ENCODE data around the gene FAM110A.
A peak's percentile ranks its signal among the peaks of the same experiment; 100 is the strongest.
"Not testable (repeated sequence)": the region's sequence is repeated elsewhere in the genome, so short reads cannot be mapped to it uniquely, and the experiment has no call there.

FAM110A gene

DNA sequence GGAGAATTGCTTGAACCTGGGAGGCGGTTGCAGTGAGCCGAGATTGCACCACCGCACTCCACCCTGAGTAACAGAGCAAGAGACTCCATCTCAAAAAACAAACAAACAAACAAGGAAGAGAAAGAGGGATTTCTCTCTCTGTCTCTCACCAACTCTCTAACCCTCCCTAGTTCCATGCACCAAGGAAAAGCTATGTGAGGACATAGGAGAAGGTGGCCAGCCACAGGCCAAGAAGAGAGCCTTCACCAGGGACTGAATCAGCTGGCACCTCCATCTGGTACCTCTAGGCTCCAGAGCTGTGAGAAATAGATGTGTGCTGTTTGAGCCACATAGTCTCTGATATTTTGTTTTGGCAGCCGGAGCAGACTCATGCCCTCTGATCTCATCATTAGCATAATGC, 9.0 kb upstream of the FAM110A start:
- no peak for DNase-seq

DNA sequence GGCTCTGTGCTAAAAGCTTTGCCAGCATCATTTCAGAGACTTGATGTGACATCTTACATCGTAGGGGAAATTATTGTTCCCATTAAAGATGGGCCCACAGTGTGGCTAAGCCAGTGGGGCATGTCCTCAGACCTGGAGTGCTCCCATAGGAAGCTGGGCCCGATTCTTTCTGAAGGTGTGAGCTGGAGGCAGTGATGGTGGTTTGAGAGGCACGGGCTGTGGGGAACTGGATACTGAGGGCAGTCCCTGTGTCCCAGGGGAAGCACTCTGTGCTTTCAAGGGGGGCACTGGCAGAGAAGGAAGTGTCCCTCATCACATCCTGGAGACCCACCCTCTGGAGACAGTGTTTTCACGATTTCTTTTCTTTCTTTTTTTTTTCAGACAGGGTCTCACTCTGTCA, 8.6 kb upstream of the FAM110A start:
- no peak for DNase-seq

DNA sequence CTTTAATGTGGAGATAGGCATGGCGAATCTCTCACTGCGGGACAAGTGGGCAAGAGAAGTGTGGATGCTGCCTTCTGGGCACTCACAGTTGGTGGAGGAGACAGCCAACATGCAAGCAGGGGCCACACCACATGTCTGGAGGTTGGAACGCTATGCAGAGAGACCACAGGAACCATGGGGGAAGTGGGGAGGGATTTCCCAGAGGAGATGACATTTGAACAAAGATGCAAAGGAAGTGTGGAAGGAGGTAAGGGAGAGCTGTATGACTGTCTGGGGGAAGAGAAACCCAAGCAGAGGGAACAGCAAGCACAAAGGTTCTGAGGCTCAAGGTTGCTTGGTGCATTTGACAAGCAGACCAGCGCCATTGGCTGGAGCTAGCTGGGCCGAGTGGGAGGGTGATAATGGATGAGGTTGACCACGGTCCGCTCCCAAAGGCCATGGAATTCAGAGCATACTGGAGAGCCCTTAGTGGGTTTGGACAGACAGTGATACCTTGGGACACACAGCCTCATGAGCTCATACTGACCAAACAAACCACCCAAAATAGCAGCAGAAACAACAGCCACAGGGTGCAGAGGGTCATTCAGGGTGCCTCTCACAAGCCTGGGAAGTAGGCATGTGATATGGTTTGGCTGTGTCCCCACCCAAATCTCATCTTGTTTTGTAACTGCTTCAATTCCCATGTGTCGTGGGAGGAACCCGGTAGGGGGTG, 7.6 kb upstream of the FAM110A start:
- no peak for DNase-seq

DNA sequence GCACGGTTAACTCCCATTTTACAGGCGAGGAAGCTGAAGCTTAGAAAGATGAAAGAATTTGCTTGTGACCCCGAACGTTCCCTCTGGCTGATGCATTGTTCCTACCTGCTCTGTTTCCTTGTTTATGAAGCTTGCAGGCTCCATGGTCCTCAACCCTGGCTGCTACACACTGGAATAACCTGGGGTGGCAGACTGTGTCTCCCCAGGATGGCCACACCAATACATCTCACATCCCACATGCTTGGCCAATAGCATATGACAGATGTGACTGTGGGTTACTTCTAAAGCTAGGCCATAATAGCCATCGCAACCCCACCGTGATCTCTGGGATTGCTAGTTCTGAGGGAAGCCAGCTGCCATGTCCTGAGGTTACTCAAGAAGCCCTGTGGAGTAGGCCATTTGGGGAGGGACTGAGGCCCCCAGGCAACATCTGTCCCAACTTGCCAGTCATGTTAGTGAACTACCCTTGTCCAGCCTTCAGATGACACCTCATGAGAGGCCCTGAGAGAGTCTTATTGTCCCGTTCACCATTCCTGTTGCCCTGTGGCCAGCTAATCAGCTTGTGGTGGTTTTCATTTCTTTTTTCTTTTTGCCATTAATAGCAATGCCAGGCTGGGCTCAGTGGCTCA, 6.7 kb upstream of the FAM110A start:
- DNase-seq = no peak

DNA sequence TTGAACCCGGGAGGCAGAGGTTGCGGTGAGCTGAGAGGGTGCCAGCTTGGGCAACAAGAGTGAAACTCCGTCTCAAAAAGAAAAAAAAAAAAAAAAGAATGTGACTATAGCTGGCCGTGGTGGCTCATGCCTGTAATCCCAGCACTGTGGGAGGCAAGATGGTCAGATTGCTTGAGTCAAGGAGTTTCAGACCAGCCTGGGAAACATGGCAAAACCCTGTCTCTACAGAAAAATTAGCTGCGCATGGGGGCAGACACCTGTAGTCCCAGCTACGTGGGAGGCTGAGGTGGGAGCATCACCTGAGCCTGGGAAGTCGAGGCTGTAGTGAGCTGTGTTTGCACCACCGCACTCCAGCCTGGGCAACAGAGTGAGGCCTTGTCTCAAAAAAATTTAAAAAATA, 5.5 kb upstream of the FAM110A start:
- DNase-seq = not testable (repeated sequence)

DNA sequence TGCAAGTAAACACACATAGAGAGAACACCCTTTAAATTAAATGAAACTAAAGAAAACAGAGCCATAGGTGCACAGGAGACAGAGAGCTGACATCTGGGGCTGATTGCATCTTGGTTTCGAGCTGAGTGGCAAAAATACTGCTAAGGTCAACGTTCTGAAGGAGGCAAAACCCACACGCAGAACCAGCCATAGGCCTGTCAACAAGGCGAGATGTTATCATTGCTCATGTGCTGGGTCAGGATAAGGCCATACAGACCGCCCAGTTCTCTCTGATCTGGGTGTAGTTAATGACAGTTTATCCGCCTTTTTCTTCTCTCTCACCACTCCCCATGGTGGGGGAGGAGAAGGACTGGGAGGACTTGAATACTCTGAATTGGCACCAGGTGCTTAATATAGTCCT, 4.5 kb upstream of the FAM110A start:
- DNase-seq = no peak

DNA sequence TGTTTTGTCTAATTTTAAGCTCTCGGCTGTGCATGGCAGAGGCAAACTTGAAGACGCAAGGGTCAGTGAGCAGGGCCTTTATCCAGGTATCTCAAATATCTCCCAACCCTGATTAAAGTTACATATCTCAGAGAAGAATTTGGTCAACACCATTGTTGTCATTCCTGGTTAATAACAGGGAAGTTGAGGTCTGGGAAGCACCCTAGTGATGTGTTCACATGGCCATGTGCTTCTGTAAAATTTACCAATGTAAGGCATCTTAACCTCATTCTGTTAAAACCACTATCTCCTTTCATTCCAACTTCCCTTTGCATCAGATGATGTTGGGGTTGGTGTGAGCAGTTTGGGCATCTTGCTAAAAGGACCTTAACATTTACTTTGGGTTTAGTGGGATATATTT, 4.0 kb upstream of the FAM110A start:
- no peak for DNase-seq

DNA sequence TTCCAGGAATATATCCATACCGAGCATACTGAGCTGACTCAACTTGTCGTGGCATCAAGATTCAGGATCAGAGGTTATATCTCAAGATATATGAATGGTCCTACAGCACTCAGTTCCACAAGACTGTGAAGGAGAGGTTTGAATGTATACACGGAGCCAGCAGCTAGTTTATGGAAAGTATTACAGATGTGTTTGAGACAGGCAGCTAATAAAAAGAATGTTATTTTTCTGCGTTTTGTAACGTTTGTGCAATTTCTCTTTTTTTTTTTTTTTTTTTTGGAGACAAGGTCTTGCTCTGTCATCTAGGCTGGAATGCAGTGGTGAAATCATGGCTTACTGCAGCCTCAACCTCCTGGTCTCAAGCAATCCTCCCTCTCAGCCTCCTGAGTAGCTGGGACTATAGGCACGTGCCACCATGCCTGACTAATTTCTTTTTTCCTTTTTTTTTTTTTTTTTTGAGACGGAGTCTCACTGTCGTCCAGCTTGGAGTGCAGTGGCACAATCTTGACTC, 3.4 kb upstream of the FAM110A start:
- DNase-seq = no peak

DNA sequence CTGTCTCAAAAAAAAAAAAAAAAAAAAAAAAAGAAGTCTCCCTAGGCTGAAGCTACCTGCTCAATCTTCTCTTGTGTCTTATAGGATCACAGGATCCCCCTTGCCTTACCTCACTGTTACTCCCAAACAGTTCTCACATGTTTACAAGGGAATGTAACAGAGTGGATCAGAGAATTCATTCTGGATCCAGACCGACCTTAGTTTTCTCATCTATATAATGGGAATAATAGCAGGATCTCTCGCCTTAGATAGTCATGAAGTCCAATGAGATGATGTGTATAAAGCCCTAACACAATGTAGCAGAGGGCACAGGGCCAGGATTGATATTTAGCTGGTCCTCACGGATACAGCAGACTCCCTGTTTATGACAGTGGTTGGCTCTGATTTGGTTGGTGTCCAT, 2.3 kb upstream of the FAM110A start:
- DNase-seq = no peak

DNA sequence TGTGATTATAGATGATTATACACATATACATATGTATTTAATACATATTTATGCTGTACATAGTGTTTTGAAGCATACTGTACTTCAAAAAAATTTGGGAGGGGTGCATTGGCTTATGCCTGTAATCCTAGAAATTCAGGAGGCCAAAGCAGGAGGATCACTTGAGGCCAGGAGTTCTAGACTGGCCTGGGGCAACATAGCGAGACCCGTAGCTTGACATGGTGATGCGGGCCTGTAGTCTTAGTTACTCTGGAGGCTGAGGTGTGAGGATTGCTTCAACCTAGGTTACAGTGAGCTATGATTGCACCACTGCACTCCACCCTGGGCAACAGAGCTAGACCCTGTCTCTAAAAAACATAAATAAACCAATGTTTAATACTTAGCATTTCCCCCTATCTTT, 1.6 kb upstream of the FAM110A start:
- DNase-seq = no peak

DNA sequence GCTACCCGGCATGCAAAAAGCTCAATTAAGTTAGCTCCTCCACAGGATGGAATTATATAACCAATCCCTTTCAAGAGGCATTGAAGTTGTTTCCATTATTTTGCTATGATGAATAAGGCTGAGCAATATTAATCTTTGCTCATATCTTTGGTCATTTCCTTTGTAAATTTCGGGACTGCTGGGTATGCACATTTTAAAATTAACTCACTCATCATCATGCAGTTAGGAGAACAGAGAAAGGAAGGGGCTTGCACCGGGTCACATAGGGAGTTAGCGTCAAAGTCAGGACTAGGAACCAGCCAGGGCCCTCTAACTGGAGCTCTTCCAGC, 430 bp upstream of the FAM110A start:
- no peak for DNase-seq

DNA sequence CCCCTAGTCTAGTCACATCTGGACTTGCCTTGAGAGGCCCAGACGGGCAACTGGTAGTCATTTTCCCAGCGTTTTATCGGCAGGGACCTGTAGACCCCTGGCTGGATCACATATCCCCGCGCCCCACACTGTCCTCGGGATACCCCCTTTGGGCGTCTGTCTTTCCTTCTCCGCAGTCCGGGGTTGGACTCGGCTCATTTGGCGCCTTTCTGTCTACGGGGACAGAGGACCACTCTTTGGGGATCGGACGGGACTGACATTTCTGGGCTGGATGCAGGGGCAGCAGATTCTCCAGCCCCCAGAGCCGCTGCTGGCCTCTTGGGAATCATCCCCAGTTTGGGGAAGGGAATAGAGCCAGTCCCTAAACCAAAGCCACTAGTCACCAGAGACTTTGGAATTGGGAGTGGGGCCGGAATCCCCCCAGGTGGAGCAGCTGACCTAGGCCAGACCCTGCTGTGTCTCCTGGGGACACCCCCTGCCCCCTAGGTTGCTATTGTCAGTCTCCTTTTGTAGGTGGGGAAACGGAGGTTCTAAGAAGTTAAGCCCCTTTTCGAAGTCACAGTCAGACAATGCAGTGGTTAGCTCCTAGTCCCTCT, 734 bp downstream of the FAM110A start:
- DNase-seq = no peak

DNA sequence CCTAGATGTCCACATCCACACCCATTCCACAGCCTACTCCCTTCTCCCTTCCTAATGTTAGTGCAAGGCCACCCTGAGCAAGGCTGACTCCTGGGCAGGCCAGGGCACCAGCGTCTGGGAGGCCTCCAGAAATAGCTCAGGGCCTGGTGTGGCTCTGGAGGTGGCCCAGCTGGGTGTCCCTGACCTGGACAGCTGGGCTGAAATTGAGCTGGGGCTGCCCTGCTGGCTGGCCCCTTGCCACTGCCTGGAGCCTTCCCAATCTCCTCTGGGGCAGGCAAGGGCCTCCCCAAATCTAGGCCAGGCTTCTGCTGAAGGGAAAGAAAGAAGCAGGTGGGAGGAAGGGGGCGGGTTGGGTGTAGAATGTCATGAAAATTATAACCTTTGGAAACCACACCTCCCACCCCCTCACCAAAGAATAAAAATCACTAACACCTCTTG, 2.1 kb downstream of the FAM110A start:
- peak; percentile 67 for DNase-seq

DNA sequence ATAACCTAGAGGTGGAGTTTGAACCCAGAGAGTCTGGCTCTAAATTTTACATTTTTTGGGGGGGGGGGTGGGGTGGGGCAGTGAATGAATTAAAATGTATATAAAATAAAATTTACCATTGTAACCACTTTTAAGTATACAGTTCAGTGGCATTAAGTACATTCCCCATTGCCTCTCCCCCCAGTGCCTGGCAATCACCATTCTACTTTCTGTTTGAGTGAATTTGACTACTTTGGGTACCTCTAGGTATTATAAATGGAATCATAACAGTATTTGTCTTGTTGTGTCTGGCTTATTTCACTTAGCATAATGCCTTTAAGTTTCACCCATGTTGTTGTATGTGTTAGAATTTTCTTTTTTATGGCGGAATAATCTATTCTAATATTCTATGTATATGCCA, 2.7 kb downstream of the FAM110A start:
- DNase-seq = no peak

DNA sequence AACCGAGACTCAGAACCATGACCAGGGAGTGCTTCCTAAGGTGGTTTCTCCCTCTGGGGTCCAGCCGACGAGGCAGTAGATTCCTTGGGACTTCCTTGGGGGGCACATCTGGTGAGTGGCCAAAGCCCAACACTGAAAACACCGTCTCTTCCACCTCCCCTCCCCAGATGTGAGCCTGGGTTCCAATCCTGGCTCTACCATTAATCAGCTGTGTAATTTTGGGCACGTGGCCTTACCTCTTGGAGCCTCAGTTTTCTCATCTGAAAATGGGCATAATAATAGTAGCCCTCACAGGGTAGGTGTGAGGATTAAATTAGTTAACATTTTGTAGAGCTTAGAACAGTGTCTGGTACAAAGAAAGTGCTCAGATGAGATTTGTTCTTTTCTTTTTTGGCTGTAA, 5.5 kb downstream of the FAM110A start:
- no peak for DNase-seq

DNA sequence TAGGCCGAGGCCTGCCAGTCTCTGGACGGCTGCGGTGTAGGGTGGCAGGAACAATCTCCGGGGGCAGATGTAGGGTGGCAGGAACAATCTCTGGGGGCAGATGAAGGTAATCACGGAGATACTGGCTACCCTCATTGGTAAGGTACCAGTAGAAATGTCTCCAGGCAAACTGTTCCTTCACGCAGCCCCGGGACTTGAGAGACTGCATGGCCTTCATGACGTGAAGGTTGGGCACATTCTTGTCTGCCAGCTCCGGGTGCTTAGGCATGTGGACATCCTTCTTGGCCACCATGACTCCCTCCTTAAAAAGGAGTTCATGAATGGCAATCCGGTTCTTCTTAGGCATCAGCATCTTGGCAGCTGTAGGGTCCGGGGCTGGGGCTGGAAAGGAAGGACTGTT, 6.1 kb downstream of the FAM110A start:
- DNase-seq = no peak

DNA sequence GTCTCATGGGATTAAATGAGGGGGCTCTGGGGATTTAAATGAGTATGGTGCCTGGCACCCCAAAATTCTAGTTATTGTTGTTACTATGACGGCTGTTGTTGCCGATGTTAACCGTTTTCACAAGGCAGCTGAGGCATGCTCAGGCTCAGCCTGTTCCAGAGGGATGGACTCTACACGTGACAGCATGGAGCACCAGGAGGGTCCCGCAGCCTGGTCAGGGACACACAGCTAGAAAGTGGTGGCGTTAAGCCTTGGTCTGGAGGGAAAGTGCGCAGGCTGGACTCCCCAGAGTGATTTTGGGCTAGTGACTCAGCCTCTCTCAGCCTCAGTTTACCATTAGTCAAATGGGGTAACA, 7.0 kb downstream of the FAM110A start:
- no peak for DNase-seq

DNA sequence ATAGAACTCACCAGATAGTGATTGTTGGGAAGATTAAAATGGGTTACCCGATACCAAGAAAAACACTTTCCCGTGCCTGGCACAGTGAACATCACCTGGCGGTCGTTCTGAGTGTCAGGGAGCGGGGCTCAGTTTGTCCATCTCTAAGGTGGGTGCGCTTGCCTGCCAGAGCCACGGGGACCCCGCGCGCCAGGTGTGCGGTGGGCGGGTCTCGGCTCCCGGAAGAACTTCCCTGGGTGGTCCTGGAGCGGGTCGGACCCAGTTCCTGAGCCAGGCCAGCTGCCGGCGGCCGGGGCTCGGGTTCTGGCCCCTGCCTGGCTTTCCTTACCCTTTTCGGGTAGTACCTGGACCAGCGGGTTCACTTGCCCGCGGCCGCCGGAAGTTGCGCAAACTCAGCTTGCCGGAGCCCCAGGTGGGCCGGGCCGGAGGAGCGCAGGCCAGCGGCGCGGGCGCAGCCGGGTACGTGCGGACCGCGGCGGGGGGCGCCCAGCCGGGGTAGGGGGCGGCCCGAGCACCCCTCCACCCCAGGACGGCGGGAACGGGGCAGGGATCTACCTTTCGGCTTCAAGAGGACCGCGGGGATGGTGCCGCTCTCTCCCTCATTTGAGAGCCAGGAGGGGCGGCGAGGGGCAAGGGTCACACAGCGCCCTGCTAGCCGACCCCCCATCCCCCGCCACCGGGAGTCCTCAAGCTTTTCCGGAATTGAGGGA, 7.5 kb downstream of the FAM110A start:
- no peak for DNase-seq

DNA sequence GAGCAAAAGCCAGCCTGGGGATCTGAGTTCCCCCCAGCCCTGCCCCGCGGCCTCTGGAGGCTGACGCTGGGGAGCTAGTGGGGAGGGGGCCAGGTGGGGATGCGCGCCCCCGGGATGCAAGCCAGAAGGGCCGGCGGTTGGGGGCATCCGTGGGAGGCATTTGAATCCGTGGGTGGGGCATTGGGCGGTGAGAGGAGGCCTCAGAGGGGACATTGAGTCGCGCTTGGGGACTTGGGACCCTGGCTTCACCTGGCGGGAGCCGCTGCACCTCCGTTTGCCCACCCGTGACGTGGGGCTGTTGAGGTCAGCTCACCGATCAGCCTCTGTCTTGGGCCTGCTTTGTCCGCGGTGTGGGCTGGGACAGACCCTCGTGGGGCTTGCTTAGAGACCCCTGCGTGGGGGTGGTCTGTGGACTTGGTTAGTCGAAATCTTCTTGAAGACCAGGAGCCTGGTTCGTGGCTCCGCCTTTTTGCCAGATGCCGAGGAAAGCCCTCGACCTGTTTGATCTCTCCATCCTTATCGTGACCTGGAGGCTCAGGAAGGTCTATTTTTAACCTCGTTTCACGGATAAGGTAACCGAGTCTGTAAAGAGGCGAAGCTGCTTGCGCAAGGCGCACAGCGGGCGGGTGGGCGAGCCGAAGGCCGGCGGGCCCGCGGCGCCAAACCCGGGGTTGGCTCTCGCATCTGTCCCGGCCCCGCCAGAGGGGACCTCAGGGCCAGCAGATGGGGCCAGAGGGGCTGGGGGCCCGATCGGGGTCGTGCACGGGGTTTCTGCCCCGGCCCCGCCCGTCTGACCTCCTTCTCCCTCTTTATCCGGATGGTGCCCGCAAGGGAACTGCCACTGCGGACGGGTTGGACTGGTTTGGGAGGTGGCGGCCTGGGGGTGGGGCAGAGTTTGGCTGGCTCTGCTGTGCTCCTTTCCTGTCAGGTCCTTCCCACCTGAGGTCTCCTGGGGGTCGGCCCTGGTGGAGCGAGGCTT, 8.3 kb downstream of the FAM110A start:
- peak; percentile 16 for DNase-seq

DNA sequence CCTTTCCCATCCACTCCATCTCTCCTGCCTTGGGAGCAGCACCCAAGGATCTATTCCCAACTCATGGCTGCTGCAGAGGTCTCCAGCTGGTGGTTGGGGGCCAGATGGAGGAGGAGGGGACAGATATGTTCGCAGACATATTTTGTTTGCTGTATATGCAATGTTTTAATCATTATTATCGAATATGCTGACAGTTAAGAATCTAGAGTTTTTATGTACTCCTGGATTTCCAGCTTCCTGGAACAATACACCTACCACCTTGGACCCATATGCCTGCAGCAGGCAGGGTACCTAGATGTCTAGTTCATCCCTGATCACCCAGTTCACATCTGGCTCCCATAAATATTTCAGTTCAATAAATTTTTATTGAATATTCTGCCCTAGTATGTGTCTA, 9.0 kb downstream of the FAM110A start:
- DNase-seq = no peak

DNA sequence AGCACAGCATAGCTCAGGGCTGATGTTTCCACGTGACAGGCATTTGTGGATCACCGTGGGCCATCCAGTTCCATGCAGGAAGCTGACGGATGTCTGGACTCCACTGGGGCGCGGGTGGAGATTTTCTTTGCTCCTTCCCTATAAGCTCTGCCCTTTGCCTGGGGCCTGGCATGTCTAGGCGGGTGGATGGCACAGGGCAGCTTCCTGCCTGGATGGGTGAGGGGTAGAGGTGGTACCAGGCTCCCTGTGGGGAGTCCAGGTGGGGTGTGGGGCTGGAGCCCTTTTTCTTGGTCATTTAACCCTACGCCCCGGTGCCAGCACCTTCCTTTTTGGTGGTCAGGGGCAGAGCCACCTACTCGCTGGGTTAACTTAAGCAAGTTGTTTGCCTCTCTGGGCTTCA, 10.4 kb downstream of the FAM110A start:
- no peak for DNase-seq

DNA sequence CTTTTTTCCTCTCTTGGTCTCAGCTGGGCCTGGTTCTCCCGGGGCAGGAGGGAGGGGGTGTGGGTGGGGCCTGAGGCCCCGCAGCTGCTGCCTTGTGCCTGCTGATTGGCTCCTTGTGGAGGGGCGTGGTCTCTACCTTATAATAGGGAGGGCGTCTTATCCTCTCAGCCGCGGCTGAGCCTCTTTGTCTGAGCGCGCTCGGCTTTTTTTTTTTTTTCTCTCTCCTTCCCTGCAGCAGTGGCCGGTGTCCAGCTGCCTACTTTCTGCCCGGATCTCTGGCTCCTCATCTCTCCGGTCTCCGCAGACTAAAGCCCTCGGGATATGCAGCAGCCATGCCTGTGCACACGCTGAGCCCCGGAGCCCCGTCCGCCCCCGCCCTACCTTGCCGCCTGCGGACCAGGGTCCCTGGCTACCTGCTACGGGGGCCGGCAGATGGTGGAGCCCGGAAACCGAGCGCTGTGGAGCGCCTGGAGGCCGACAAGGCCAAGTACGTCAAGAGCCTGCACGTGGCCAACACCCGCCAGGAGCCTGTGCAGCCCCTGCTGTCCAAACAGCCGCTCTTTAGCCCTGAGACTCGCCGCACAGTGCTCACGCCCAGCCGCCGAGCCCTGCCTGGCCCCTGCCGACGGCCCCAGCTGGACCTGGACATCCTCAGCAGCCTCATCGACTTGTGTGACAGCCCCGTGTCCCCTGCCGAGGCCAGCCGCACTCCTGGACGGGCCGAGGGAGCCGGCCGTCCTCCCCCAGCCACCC, 11.1 kb downstream of the FAM110A start:
- DNase-seq = peak; percentile 88
